Measurements from ENCODE around the gene ITGA5.

ITGA5 gene

GRCh38 chr12:54371328-54372112 lies 47.5 kb downstream of the ITGA5 start:
- TF ChIP-seq CTCF (IDR thresholded peaks at IDR 0.05): no peak
- no peak overlapping the region for H3K27ac ChIP-seq
- no peaks in the 10 kb centered on the region for H3K36me3 ChIP-seq
- peaks cover 40 to 51% of the 10 kb centered on the region in 2 experiments for H3K4me1 ChIP-seq (ENCODE audit: control insufficient read depth in 1 of 2, insufficient read depth in 1 of 2, low read depth in 1 of 2, low read length in 1 of 2)
- no peaks in the 10 kb centered on the region for H3K27me3 ChIP-seq
- no peak overlapping the region for H3K4me3 ChIP-seq (ENCODE audit: low read depth in 1 of 2, low read length in 1 of 2)
- no peaks in the 10 kb centered on the region for H3K9me3 ChIP-seq

- Histone ChIP-seq H3K4me1 (ENCODE audit: control insufficient read depth in 1 of 2, insufficient read depth in 1 of 2, low read depth in 1 of 2, low read length in 1 of 2) (peaks cover 53 to 59% of the 10 kb centered on the region in 2 experiments), H3K36me3 (no peaks in the 10 kb centered on the region), H3K9me3 (no peaks in the 10 kb centered on the region), H3K27me3 (no peaks in the 10 kb centered on the region), H3K4me3 (ENCODE audit: low read depth in 1 of 2, low read length in 1 of 2) (peak overlapping the region in 1 of 2 experiments; percentile 39), H3K27ac (no peak overlapping the region)
- TF ChIP-seq CTCF (IDR thresholded peaks at IDR 0.05): peak; percentile 41
Measured at GRCh38 chr12:54370171-54370730, 48.8 kb downstream of the ITGA5 start.

GRCh38 chr12:54369597-54370131 lies 49.4 kb downstream of the ITGA5 start:
- no peaks in the 10 kb centered on the region for H3K36me3 ChIP-seq
- peak overlapping the region in 1 of 2 experiments; percentile 54 for H3K4me3 ChIP-seq (ENCODE audit: low read depth in 1 of 2, low read length in 1 of 2)
- H3K27ac ChIP-seq: no peak overlapping the region

GRCh38 chr12:54368709-54369596 lies 50.1 kb downstream of the ITGA5 start:
- H3K27ac ChIP-seq: peak overlapping the region; percentile 65
- peak; percentile 83 for TF ChIP-seq CTCF (IDR thresholded peaks at IDR 0.05)
- H3K4me3 ChIP-seq (ENCODE audit: low read depth in 1 of 2, low read length in 1 of 2): peak overlapping the region; percentile 49 to 54
- H3K9me3 ChIP-seq: no peaks in the 10 kb centered on the region
- H3K4me1 ChIP-seq (ENCODE audit: control insufficient read depth in 1 of 2, insufficient read depth in 1 of 2, low read depth in 1 of 2, low read length in 1 of 2): peaks cover 66 to 72% of the 10 kb centered on the region in 2 experiments
- H3K36me3 ChIP-seq: no peaks in the 10 kb centered on the region
- no peaks in the 10 kb centered on the region for H3K27me3 ChIP-seq

More at GRCh38 chr12:54369597-54370131, 49.4 kb downstream of the ITGA5 start:
- H3K27me3 ChIP-seq: no peaks in the 10 kb centered on the region
- peaks cover 59 to 65% of the 10 kb centered on the region in 2 experiments for H3K4me1 ChIP-seq (ENCODE audit: control insufficient read depth in 1 of 2, insufficient read depth in 1 of 2, low read depth in 1 of 2, low read length in 1 of 2)
- TF ChIP-seq CTCF (IDR thresholded peaks at IDR 0.05): no peak
- H3K9me3 ChIP-seq: no peaks in the 10 kb centered on the region

- Histone ChIP-seq H3K27ac (peak overlapping the region; percentile 65), H3K9me3 (no peaks in the 10 kb centered on the region), H3K36me3 (no peaks in the 10 kb centered on the region), H3K4me3 (ENCODE audit: low read depth in 1 of 2, low read length in 1 of 2) (peak overlapping the region; percentile 49 to 54), H3K4me1 (ENCODE audit: control insufficient read depth in 1 of 2, insufficient read depth in 1 of 2, low read depth in 1 of 2, low read length in 1 of 2) (peaks cover 74 to 80% of the 10 kb centered on the region in 2 experiments), H3K27me3 (no peaks in the 10 kb centered on the region)
- no peak for TF ChIP-seq CTCF (IDR thresholded peaks at IDR 0.05)
Measured at GRCh38 chr12:54368025-54368708, 50.9 kb downstream of the ITGA5 start.
